IMR-90 (cell line): Measurements from ENCODE around the gene ALDH2. TPM values are rescaled to one million over a fixed set of nuclear protein-coding genes. Genes with fewer than 3 reads are reported as not detected.
"Not testable (repeated sequence)": the region's sequence is repeated elsewhere in the genome, so short reads cannot be mapped to it uniquely, and the experiment has no call there.

Experiments used
- ATAC-seq: fragments of 200-7000 bp; cut with Tn5 transposase; 2 replicates; pipeline ENCODE4 v1.9.1; 2020; ENCODE audit warnings: low read depth, mild to moderate bottlenecking, moderate library complexity
- BruUV-seq: library from RNA; stranded (reverse); fragments of 400-500 nt; replicated peaks from 2 replicates; lab custom pipeline; 2021; lab: Mats Ljungman, UMichigan
- CTCF ChIA-PET: fragments of 300-600 bp; formaldehyde crosslinking; extraction: SDS; loops from one replicate; lab custom pipeline; 2021; ENCODE audit warnings: antibody characterized with exemption; lab: Yijun Ruan, JAX
- POLR2A ChIA-PET: fragments of 300-600 bp; sonication (Branson Sonifier 250); formaldehyde crosslinking; loops from one replicate; lab custom pipeline; 2022; ENCODE audit warnings: antibody characterized with exemption; ENCODE audit not compliant: unreplicated experiment; lab: Charles Lee
- DNase-seq: peaks from one replicate; pipeline ENCODE4 v3.0.0; 2013
- H2AFZ ChIP-seq: replicated peaks from 2 replicates; pipeline ENCODE3; 2013; ENCODE audit warnings: low read length, mild to moderate bottlenecking; ENCODE audit not compliant: poor library complexity
- H2AK5ac ChIP-seq: 2 replicates; pipeline ENCODE4 v1.6.1; 2013; ENCODE audit warnings: low read depth, low read length, inconsistent platforms
- H2AK9ac ChIP-seq: replicated peaks from 2 replicates; pipeline ENCODE3; 2013; ENCODE audit warnings: mild to moderate bottlenecking, low read depth, low read length, moderate library complexity; ENCODE audit not compliant: poor library complexity
- H2BK120ac ChIP-seq: 2 replicates; pipeline ENCODE4 v1.6.1; 2013; ENCODE audit warnings: low read depth, low read length, inconsistent platforms
- H2BK15ac ChIP-seq: 3 replicates; pipeline ENCODE4 v1.6.1; 2013; ENCODE audit warnings: low read depth, low read length, inconsistent platforms
- H2BK20ac ChIP-seq: 2 replicates; pipeline ENCODE4 v1.6.1; 2013; ENCODE audit warnings: low read depth, mild to moderate bottlenecking, inconsistent platforms, low read length, moderate library complexity
- H2BK5ac ChIP-seq: 2 replicates; pipeline ENCODE4 v1.6.1; 2013; ENCODE audit warnings: mild to moderate bottlenecking, low read depth, low read length, inconsistent platforms; ENCODE audit not compliant: poor library complexity, severe bottlenecking
- H3K14ac ChIP-seq: replicated peaks from 2 replicates; pipeline ENCODE4 v1.6.1; 2013; ENCODE audit warnings: low read depth, low read length, inconsistent platforms
- H3K18ac ChIP-seq: 2 replicates; pipeline ENCODE4 v1.6.1; 2013; ENCODE audit warnings: low read depth, low read length, control low read depth
- H3K23ac ChIP-seq: 2 replicates; pipeline ENCODE4 v1.6.1; 2013; ENCODE audit warnings: low read depth, low read length, inconsistent platforms
- H3K27ac ChIP-seq: 2 replicates; pipeline ENCODE4 v1.5.1; 2013; ENCODE audit warnings: mild to moderate bottlenecking, control low read depth, low read length; ENCODE audit not compliant: insufficient read depth
- H3K27me3 ChIP-seq: 2 replicates; pipeline ENCODE4 v1.6.1; 2013; ENCODE audit warnings: low read length; ENCODE audit not compliant: control insufficient read depth, insufficient read depth
- H3K36me3 ChIP-seq: 2 replicates; pipeline ENCODE4 v1.6.1; 2013; ENCODE audit warnings: low read length, mixed read lengths; ENCODE audit not compliant: control insufficient read depth, insufficient read depth
- H3K4ac ChIP-seq: 2 replicates; pipeline ENCODE4 v1.6.1; 2013; ENCODE audit warnings: low read depth, low read length, inconsistent platforms
- H3K4me1 ChIP-seq: 2 replicates; pipeline ENCODE4 v1.6.1; 2013; ENCODE audit warnings: low read length, mixed read lengths; ENCODE audit not compliant: control insufficient read depth, insufficient read depth
- H3K4me2 ChIP-seq: 2 replicates; pipeline ENCODE4 v1.6.1; 2013; ENCODE audit warnings: low read depth, mild to moderate bottlenecking, control low read depth, low read length, moderate library complexity
- H3K4me3 ChIP-seq: 2 replicates; pipeline ENCODE4 v1.5.1; 2013; ENCODE audit warnings: low read depth, mild to moderate bottlenecking, control low read depth, low read length, moderate library complexity; ENCODE audit not compliant: insufficient read depth
- H3K56ac ChIP-seq: 2 replicates; pipeline ENCODE4 v1.6.1; 2013; ENCODE audit warnings: low read length, inconsistent platforms; ENCODE audit not compliant: insufficient read depth; ENCODE audit errors: extremely low read depth
- H3K79me1 ChIP-seq, 2 experiments: 2 replicates each; pipeline ENCODE4 v1.6.1; 2013; ENCODE audit warnings: low read length in 2 of 2, inconsistent platforms in 1 of 2, low read depth in 1 of 2
- H3K9ac ChIP-seq: 2 replicates; pipeline ENCODE4 v1.6.1; 2013; ENCODE audit warnings: low read depth, low read length, control low read depth
- H3K9me1 ChIP-seq: 2 replicates; pipeline ENCODE4 v1.6.1; 2013; ENCODE audit warnings: low read length, inconsistent platforms; ENCODE audit not compliant: insufficient read depth
- H3K9me3 ChIP-seq: 2 replicates; pipeline ENCODE4 v1.6.1; 2013; ENCODE audit warnings: low read length; ENCODE audit not compliant: control insufficient read depth, insufficient read depth
- H4K20me1 ChIP-seq: 2 replicates; pipeline ENCODE4 v1.6.1; 2013; ENCODE audit warnings: low read length, inconsistent platforms; ENCODE audit not compliant: insufficient read depth
- H4K5ac ChIP-seq: 2 replicates; pipeline ENCODE4 v1.6.1; 2013; ENCODE audit warnings: mild to moderate bottlenecking, low read depth, low read length, control low read depth
- H4K8ac ChIP-seq, 2 experiments: 2 replicates each; pipeline ENCODE4 v1.6.1; 2013; ENCODE audit warnings: low read depth in 2 of 2, low read length in 2 of 2, control low read depth in 1 of 2, inconsistent platforms in 1 of 2
- H4K91ac ChIP-seq: 2 replicates; pipeline ENCODE4 v1.6.1; 2013; ENCODE audit warnings: low read depth, low read length, inconsistent platforms; ENCODE audit not compliant: insufficient read depth
- WGBS, 2 experiments: methylation state at CpG; one replicate each; pipeline versions ENCODE4 v1.1.5 to v1.1.7; 2013; ENCODE audit warnings: missing lambda C conversion rate in 2 of 2; ENCODE audit not compliant: insufficient read length in 1 of 2; ENCODE audit errors: extremely low coverage in 2 of 2; 5-methylcytosine and 5-hydroxymethylcytosine counted together
- dilution Hi-C: fragments of 300-500 bp; cut with HindIII; formaldehyde crosslinking; loops from one replicate; pipeline ENCODE4 v1.14.3; 2018; ENCODE audit warnings: low sequenced_read_pairs; ENCODE audit not compliant: unreplicated experiment
- in situ Hi-C: fragments of 300-500 bp; cut with MboI; formaldehyde crosslinking; loops from 3 replicates; pipeline ENCODE4 v1.14.3; 2019; ENCODE audit warnings: low sequenced_read_pairs, inconsistent platforms, mixed read lengths
- intact Hi-C: fragments of 100-400 bp; cut with micrococcal nuclease; formaldehyde crosslinking; loops from 2 replicates; pipeline ENCODE4 v1.10.0; 2022
- polyA plus RNA-seq, 3 experiments: library from polyadenylated mRNA; depleted of rRNA; stranded (reverse); fragments of >200 nt; gene quantifications; 2 replicates each; pipeline ENCODE4 v1.2.3, GENCODE V29; 2012; ENCODE audit warnings: low replicate concordance in 1 of 3
- total RNA-seq: library from RNA; depleted of rRNA; stranded (reverse); fragments of >200 nt; gene quantifications from 2 replicates; pipeline ENCODE4 v1.2.3, GENCODE V29; 2012

Gene ALDH2
- total and polyA plus RNA-seq, 2 of the 4 experiments (the other 2 are of a cell fraction), result 16.0 to 41.2 TPM

DNA sequence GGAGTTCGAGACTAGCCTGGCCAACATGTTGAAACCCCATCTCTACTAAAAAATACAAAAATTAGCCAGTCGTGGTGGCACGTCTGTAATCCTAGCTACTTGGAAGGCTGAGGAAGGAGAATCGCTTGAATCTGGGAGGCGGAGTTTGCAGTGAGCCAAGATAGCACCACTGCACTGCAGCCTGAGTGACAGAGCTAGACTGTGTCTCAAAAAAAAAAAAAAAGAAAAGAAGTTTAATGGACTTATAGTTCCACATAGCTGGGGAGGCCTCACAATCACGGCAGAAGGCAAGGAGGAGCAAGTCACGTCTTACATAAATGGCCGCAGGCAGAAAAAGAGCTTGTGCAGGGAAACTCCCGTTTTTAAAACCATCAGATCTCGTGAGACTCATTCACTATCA, 3.2 kb upstream of the ALDH2 start:
- H3K9me3 ChIP-seq, H3K27me3 ChIP-seq, H4K5ac ChIP-seq, H2BK5ac ChIP-seq, H2BK20ac ChIP-seq, H3K9ac ChIP-seq, DNase-seq, H3K9me1 ChIP-seq, H3K27ac ChIP-seq, H2BK120ac ChIP-seq, H3K56ac ChIP-seq, H3K23ac ChIP-seq, H4K20me1 ChIP-seq, H3K4me1 ChIP-seq, H2AK9ac ChIP-seq, H4K91ac ChIP-seq, intact Hi-C loops, dilution Hi-C loops, H3K4me2 ChIP-seq, H2AK5ac ChIP-seq, H3K36me3 ChIP-seq, H3K4ac ChIP-seq, H4K8ac ChIP-seq, POLR2A ChIA-PET, H3K14ac ChIP-seq, H2BK15ac ChIP-seq, H2AFZ ChIP-seq, BruUV-seq, ATAC-seq, H3K18ac ChIP-seq, H3K4me3 ChIP-seq, in situ Hi-C loops: not testable (repeated sequence)
- CTCF ChIA-PET, result interaction anchor here (0.6 kb wide), 1 partner anchor 87 kb away, joined by 6 read pairs; no protein-coding TSS in a partner anchor
- 81% methylated on average over 2 of the region's 10 CpGs; no CpG with 5 or more reads in 1 of the 2 experiments for WGBS, 2 experiments
- peaks cover 8 to 22% of the 10 kb centered on the region in 2 experiments; a peak in 2 of 4 replicates for H3K79me1 ChIP-seq
